ENCODE measurements around the gene ABL1.

DNA sequence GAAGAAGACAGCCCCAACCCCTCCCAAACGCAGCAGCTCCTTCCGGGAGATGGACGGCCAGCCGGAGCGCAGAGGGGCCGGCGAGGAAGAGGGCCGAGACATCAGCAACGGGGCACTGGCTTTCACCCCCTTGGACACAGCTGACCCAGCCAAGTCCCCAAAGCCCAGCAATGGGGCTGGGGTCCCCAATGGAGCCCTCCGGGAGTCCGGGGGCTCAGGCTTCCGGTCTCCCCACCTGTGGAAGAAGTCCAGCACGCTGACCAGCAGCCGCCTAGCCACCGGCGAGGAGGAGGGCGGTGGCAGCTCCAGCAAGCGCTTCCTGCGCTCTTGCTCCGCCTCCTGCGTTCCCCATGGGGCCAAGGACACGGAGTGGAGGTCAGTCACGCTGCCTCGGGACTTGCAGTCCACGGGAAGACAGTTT, 49.1 kb downstream of the ABL1 start:
- TF ChIP-seq, protein P1, sequence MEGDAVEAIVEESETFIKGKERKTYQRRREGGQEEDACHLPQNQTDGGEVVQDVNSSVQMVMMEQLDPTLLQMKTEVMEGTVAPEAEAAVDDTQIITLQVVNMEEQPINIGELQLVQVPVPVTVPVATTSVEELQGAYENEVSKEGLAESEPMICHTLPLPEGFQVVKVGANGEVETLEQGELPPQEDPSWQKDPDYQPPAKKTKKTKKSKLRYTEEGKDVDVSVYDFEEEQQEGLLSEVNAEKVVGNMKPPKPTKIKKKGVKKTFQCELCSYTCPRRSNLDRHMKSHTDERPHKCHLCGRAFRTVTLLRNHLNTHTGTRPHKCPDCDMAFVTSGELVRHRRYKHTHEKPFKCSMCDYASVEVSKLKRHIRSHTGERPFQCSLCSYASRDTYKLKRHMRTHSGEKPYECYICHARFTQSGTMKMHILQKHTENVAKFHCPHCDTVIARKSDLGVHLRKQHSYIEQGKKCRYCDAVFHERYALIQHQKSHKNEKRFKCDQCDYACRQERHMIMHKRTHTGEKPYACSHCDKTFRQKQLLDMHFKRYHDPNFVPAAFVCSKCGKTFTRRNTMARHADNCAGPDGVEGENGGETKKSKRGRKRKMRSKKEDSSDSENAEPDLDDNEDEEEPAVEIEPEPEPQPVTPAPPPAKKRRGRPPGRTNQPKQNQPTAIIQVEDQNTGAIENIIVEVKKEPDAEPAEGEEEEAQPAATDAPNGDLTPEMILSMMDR (IDR thresholded peaks at IDR 0.05; ENCODE audit: insufficient read depth, low read depth, low read length), result no peak
- no peak for TF ChIP-seq EZH2 (IDR thresholded peaks at IDR 0.05; ENCODE audit: insufficient read depth, low read length)

Measured in astrocyte (in vitro differentiated cells and primary cell).